Measurements from ENCODE around the gene TMEM126A.
"Not testable (repeated sequence)": the region's sequence is repeated elsewhere in the genome, so short reads cannot be mapped to it uniquely, and the experiment has no call there.

The TMEM126A gene

GRCh38 chr11:85647604-85648299, at the start of gene TMEM126A:
Gene TMEM126A (plus strand): TSS chr11:85647967. CDS start chr11:85650256, 2,289 bp downstream.
- no peak for DNase-seq (ENCODE audit: low read depth)
- peak within 1 kb of the TSS; percentile 74 for H3K4me3 ChIP-seq (ENCODE audit: control insufficient read depth, low read depth, low read length)
- no peak for TF ChIP-seq CTCF (IDR thresholded peaks at IDR 0.05; ENCODE audit: control insufficient read depth, insufficient read depth, low read depth, low read length, missing control alignments)

GRCh38 chr11:85599083-85599482, 48.7 kb upstream of the TMEM126A start:
- DNase-seq (ENCODE audit: low read depth), result no peak
- no peak for TF ChIP-seq CTCF (IDR thresholded peaks at IDR 0.05; ENCODE audit: control insufficient read depth, insufficient read depth, low read depth, low read length, missing control alignments)
- no peak overlapping the region for H3K4me3 ChIP-seq (ENCODE audit: control insufficient read depth, low read depth, low read length)

GRCh38 chr11:85602526-85603213, 45.1 kb upstream of the TMEM126A start:
- TF ChIP-seq CTCF (IDR thresholded peaks at IDR 0.05; ENCODE audit: control insufficient read depth, insufficient read depth, low read depth, low read length, missing control alignments), result no peak
- DNase-seq (ENCODE audit: low read depth), result no peak
- H3K4me3 ChIP-seq (ENCODE audit: control insufficient read depth, low read depth, low read length), result no peak overlapping the region

GRCh38 chr11:85603220-85603619, 44.5 kb upstream of the TMEM126A start:
- H3K4me3 ChIP-seq (ENCODE audit: control insufficient read depth, low read depth, low read length), result no peak overlapping the region
- no peak for DNase-seq (ENCODE audit: low read depth)
- no peak for TF ChIP-seq CTCF (IDR thresholded peaks at IDR 0.05; ENCODE audit: control insufficient read depth, insufficient read depth, low read depth, low read length, missing control alignments)

- H3K4me3 ChIP-seq (ENCODE audit: control insufficient read depth, low read depth, low read length); DNase-seq (ENCODE audit: low read depth): not testable (repeated sequence)
Observed at GRCh38 chr11:85606237-85606636, 41.5 kb upstream of the TMEM126A start.

- not testable (repeated sequence) for H3K4me3 ChIP-seq (ENCODE audit: control insufficient read depth, low read depth, low read length); DNase-seq (ENCODE audit: low read depth)
Observed at GRCh38 chr11:85608621-85609020, 39.1 kb upstream of the TMEM126A start.

GRCh38 chr11:85609286-85609685, 38.5 kb upstream of the TMEM126A start:
- H3K4me3 ChIP-seq (ENCODE audit: control insufficient read depth, low read depth, low read length); DNase-seq (ENCODE audit: low read depth): not testable (repeated sequence)

GRCh38 chr11:85611643-85612042, 36.1 kb upstream of the TMEM126A start:
- DNase-seq (ENCODE audit: low read depth); H3K4me3 ChIP-seq (ENCODE audit: control insufficient read depth, low read depth, low read length): not testable (repeated sequence)

GRCh38 chr11:85619499-85619898, 28.3 kb upstream of the TMEM126A start:
- TF ChIP-seq CTCF (IDR thresholded peaks at IDR 0.05; ENCODE audit: control insufficient read depth, insufficient read depth, low read depth, low read length, missing control alignments), result no peak
- DNase-seq (ENCODE audit: low read depth), result no peak
- H3K4me3 ChIP-seq (ENCODE audit: control insufficient read depth, low read depth, low read length), result no peak overlapping the region

Measured in AG09309 (cell line).